Urinary bladder (tissue), 4 donors: ENCODE data around the gene STARD10. TPM values are rescaled to one million over a fixed set of nuclear protein-coding genes. Genes with fewer than 3 reads are reported as not detected.

ENCODE experiments used
- DNase-seq: peaks from one replicate; pipeline ENCODE4 v3.0.0-alpha.2; 2015; ENCODE audit errors: extremely low spot score
- H3K27ac ChIP-seq: one replicate; pipeline ENCODE4 v1.5.1; 2013; ENCODE audit warnings: low read depth, mild to moderate bottlenecking, moderate library complexity
- H3K36me3 ChIP-seq: one replicate; pipeline ENCODE4 v1.6.1; 2013; ENCODE audit warnings: mild to moderate bottlenecking, moderate library complexity; ENCODE audit not compliant: insufficient read depth
- H3K4me1 ChIP-seq: one replicate; pipeline ENCODE4 v1.6.1; 2013; ENCODE audit warnings: mild to moderate bottlenecking, moderate library complexity; ENCODE audit not compliant: insufficient read depth
- H3K4me3 ChIP-seq: one replicate; pipeline ENCODE4 v1.5.1; 2013; ENCODE audit warnings: low read depth, low read length
- WGBS: extraction: QIAGEN DNeasy Blood & Tissue Kit; methylation state at CpG from one replicate; pipeline ENCODE4 v1.1.7; 2013; 5-methylcytosine and 5-hydroxymethylcytosine counted together
- polyA plus RNA-seq: library from polyadenylated mRNA; stranded (reverse); fragments of 200-250 nt; gene quantifications from one replicate; pipeline ENCODE4 v1.2.3, GENCODE V29; 2013
- total RNA-seq: library from RNA; depleted of rRNA; stranded (reverse); fragments of >200 nt; gene quantifications from one replicate; pipeline ENCODE4 v1.2.3, GENCODE V29; 2014
- donor health status: healthy with polysubstance abuse.
- donor health status: healthy.

Gene STARD10
- total and polyA plus RNA-seq, 2 donors, result 16.3 to 33.5 TPM

DNA sequence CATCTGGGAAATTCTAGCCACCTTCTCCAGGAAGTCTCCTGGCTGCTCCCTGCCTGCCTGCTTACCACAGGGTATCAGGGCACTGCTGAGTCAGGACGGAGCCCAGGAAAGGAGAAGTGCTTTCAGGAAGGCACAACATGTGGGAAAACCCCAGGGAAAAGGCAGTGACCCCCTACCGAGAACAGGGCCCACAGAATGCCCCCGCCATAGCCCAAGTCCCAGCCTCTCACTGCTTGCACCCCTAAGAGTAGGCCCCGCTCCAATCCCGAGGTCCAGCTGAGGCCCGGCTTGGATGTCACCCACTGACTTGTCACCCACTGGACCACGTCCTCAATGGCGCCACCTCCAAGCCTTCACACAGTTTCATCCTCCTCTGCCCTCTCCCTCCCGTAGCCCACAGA lies 75.7 kb downstream of the STARD10 start:
- 83% methylated on average over 9 of the region's 9 CpGs for WGBS
- no peak for DNase-seq
- Histone ChIP-seq H3K36me3 (peaks cover 3% of the 10 kb centered on the region), H3K4me1 (no peaks in the 10 kb centered on the region), H3K4me3 (no peak overlapping the region), H3K27ac (no peak overlapping the region)

DNA sequence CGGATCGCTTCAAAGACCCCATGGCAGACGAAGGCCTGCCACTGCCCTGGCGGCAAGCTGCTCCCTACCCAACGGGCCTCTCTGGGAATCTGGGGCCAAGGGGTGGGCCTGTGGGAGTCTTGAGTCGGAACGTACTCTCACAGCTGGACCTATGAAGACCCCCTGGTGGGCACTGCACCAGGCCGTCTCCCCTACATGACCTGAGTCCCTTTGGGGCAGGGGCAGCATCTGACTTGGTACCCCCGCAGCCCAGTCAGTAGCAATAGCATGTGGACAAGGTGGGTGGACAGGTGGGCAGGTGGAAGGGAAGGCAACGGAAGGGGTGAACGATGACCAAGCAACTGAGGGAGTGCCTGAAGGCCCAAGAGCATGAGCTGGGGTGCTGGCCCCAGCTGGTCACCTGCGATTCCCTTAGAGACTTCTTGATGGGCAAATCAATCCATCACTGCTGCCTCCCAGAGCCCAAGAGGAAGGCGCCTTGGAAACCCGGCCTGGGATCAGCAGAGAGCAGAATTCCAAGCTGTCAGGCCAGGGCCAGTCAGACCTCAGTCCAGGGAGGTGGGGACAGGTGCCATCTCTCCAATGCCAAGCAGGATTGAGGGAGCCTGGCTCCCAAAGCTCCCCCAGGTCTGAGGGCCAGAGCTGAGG lies 76.9 kb downstream of the STARD10 start:
- no peak overlapping the region for H3K4me3 ChIP-seq
- WGBS, result 82% methylated on average over 14 of the region's 14 CpGs
- no peaks in the 10 kb centered on the region for H3K4me1 ChIP-seq

DNA sequence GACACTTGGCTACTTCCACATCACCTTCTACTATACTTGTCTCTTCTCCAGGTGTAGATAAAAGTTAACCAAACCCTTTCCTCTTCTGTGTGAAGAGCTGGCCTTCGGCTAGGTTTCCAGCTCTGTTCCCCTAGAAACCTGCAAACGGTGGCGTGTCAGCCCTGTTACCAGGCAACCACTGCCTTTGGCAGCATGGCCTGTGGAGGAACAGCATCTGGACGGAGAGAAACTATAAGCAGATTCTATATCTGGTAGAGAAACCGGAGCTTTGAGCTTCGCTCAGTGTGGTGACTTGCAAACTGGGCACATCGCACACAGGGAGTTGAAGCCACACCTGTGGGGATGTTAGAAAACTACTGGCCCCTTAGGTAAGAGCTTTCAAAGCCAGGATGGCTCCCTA lies 77.6 kb downstream of the STARD10 start:
- H3K36me3 ChIP-seq, result peaks cover 6% of the 10 kb centered on the region
- no peaks in the 10 kb centered on the region for H3K4me1 ChIP-seq
- H3K27ac ChIP-seq, result no peak overlapping the region
- 35% methylated on average over 7 of the region's 7 CpGs for WGBS
- DNase-seq, result no peak
- no peak overlapping the region for H3K4me3 ChIP-seq

More for the DNA sequence above, 76.9 kb downstream of the STARD10 start:
- DNase-seq, result no peak
- H3K27ac ChIP-seq, result no peak overlapping the region
- peaks cover 6% of the 10 kb centered on the region for H3K36me3 ChIP-seq

DNA sequence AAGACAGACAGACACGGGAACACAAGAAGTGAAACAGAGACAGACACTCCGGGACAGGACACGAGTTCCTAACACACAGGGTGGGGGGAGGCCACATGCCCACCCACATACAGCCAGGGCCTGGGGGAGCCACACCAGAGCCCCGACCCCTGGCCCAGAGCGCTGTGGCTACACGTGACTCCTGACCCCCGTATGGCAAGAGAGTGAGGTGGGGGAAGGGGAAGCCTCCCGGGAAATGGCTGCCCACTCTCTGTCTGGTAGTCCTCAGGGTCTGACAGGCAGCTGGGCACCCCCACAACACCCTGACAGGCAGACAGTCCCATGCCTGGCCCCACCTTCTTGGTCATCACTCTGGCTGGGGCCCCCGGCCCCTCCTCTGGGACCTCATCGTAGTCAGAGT lies 81.0 kb downstream of the STARD10 start:
- WGBS, result 60% methylated on average over 10 of the region's 10 CpGs
- DNase-seq, result no peak
- no peak overlapping the region for H3K4me3 ChIP-seq
- H3K4me1 ChIP-seq, result no peaks in the 10 kb centered on the region
- no peak overlapping the region for H3K27ac ChIP-seq
- H3K36me3 ChIP-seq, result peaks cover 8% of the 10 kb centered on the region

DNA sequence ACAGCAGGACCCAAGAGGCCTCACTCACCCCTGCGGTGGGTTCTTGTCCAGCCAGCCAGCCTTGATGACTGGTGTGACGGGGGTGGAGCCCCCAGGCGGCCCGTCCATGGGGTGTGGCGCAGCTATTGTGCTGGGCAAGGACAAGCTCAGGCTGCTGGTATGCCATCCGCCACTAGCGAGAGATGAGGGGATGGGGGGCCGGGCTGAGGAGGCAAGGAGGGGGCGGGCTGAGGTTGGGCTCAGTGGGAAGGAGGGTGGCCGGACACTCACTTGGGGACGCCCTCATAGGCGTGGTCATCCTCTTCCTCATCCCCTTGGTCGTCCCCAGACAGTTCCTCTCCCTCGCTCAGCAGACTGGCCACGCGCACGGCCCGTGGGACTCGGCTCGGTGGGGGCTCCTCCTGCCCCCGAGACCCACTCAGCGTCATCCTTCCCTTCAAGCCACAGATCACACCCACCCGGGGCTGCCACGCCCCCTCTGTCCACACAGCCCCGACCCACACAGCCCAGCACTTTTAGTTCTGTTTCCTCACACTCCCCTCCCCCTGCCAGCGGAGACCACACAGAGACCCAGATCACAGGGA lies 81.6 kb downstream of the STARD10 start:
- no peak overlapping the region for H3K27ac ChIP-seq
- WGBS, result 57% methylated on average over 26 of the region's 26 CpGs
- H3K4me3 ChIP-seq, result no peak overlapping the region
- H3K4me1 ChIP-seq, result no peaks in the 10 kb centered on the region
- DNase-seq, result no peak
- H3K36me3 ChIP-seq, result peaks cover 8% of the 10 kb centered on the region

DNA sequence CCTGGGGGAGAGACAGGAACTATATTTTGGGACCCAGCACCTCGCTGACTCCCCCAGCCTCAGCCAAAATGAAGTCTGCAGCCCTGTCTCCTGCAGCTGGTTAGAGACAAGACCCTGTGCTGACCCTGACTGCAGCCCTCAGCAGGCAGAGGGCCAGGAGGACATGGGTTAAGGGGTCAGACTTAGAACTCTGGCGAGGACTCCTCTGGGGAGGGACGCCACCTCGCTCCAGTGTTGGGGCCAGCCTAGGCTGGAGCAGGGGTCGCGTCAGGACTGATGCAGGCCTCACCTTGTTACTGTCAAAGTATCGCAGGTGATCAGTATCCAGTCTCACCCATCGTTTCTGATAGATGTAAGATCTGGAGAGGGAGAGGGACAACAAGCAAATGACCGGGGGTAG lies 82.7 kb downstream of the STARD10 start:
- Histone ChIP-seq H3K36me3 (peaks cover 8% of the 10 kb centered on the region), H3K4me3 (no peak overlapping the region), H3K4me1 (no peaks in the 10 kb centered on the region), H3K27ac (no peak overlapping the region)
- WGBS, result 91% methylated on average over 9 of the region's 9 CpGs
- DNase-seq, result no peak

DNA sequence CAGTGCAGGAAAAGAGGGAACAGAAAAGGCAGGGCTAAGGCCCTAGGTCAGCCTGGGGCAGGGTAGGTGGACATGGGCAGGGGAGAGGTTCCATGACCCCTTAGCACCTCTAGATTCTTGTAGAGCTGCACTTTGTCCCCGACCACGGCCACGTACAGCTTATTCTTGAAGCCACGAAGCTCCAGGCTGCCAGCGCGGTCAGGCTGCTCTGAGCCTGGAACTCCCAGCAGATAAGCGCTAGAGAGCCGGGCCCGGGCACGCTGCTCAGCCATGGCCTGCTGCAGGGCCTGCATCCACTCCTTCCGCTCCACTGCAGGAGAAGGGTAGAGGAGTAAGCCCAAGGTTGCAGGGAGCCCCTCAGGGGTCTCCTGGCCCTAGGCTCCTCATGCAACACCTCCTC lies 83.6 kb downstream of the STARD10 start:
- Histone ChIP-seq H3K4me1 (no peaks in the 10 kb centered on the region), H3K36me3 (peaks cover 8% of the 10 kb centered on the region), H3K4me3 (no peak overlapping the region), H3K27ac (no peak overlapping the region)
- no peak for DNase-seq
- WGBS, result 94% methylated on average over 11 of the region's 11 CpGs

DNA sequence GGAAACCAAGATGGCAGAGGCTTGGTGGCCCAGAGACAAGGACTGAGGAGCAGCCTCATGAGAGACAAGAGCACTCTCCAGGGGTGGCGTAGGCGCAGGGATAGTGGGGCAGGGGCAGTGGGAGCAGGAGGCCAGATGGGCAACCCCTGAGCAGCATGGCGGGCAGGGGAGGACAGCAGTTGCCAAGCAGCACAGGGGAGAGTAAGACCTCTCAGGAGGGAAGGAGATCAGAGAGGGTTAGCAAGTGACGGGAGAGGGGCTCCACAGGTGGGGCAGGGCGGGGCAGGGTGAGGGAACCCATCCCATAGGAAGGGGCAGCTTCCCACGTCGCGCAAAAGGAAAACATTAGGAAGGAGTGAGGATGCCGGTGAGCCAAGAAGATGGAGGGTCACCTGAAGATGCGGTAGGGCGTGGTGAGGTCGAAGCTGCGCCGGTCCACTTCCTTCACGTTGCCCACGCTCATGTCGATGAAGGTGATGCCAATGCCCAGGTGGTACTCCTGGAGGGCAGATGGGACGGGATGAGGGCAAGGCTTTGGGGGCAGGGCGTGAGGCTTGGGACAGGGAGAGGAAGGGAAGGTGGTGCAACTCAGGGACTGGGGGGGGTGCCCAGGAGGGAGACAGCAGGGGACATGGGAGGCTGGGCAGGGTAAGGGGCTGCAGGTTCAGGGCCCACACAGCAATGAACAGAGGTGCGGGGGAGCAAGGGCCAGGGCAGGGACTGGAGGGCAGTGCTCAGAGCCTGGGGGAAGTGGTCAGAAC lies 84.2 kb downstream of the STARD10 start:
- Histone ChIP-seq H3K4me1 (no peaks in the 10 kb centered on the region), H3K36me3 (peaks cover 8% of the 10 kb centered on the region), H3K4me3 (no peak overlapping the region), H3K27ac (no peak overlapping the region)
- DNase-seq, result no peak
- WGBS, result 95% methylated on average over 20 of the region's 20 CpGs

DNA sequence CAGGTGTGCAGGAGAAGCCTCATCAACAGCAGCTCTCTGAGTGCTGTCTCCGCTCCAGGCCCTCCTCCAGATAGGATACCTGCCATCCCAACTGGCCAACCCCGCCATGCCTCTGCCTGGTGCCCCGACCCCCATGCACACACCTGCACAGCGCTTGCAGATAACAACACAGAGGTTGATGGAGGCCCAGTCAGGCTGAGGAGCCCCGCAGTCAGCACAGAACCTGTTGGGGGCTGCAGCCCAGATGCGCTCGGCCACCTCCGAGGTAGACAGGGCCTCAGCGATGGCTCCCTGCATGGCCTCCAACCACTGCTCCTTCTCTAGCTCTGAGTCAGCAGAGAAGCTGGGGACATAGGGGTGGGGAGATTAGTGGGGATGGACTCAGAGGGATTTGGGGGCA lies 86.8 kb downstream of the STARD10 start:
- no peak for DNase-seq
- Histone ChIP-seq H3K4me1 (no peaks in the 10 kb centered on the region), H3K4me3 (no peak overlapping the region), H3K36me3 (peaks cover 2% of the 10 kb centered on the region), H3K27ac (no peak overlapping the region)
- WGBS, result 93% methylated on average over 9 of the region's 9 CpGs

DNA sequence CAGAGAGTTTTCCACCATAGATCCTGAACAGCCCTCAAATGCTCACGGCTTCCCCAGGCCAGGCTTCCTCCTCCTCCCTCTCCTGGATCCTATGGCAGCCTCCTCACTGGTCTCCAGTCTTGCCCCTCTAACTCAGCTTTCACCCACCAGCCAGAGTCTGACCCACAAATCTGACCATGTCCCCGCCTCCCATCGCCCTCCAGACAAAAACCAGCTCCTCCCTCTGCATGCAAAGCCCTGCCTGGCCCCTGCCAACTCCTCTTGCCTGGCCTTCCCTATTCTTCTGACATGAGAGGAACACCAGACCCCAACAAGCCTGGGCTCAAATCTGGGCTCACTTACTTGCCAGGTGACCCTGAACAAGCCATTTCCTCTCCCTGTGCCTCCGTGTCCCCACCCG lies 87.3 kb downstream of the STARD10 start:
- Histone ChIP-seq H3K36me3 (peaks cover 2% of the 10 kb centered on the region), H3K4me1 (no peaks in the 10 kb centered on the region), H3K4me3 (no peak overlapping the region), H3K27ac (no peak overlapping the region)
- DNase-seq, result no peak
- WGBS, result 71% methylated on average over 5 of the region's 5 CpGs

DNA sequence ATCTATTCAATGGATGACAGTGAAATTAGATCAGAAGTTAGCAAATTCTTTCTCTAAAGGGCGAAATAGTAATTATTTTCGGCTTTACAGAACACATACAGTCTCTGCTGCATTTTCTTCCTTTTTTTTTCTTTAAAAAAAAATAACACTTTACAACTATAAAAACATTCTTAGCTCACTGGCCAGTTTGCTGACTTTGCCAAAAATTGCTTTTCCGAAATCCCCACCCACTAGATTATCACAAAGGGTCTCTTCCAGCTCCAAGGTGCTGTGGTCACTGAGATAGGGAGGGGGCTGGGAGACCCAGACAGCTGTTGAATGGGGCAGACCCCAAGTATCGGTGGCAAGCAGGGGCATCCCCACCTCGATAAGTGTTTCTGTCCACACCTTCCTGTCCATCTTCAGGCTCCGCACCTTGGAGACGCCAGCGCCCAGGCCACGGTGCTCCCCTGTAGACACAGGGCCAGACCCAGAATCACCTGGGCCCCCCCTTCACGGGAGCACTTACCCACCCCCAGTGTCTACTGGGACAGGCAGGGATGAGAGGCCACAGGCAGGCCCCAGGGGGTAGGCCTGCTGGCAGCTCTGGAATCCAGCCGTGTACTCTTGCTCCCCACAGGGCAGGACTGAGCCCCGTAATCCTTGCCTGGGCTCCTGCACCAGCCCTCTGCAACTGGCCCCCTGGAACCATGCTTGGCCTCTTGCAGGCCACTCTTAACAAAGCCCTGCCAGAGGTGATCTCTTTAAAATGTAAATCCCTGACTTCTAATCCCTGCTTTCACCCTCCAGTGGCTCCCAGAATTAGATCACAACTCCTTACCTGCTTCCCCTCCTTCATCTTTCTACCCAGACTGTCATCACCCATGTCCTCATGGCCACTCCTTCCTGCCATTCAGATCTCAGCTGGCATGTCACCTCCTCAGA lies 88.1 kb downstream of the STARD10 start:
- Histone ChIP-seq H3K27ac (no peak overlapping the region), H3K4me3 (no peak overlapping the region), H3K4me1 (no peaks in the 10 kb centered on the region), H3K36me3 (no peaks in the 10 kb centered on the region)
- WGBS, result 72% methylated on average over 12 of the region's 12 CpGs
- DNase-seq, result no peak

DNA sequence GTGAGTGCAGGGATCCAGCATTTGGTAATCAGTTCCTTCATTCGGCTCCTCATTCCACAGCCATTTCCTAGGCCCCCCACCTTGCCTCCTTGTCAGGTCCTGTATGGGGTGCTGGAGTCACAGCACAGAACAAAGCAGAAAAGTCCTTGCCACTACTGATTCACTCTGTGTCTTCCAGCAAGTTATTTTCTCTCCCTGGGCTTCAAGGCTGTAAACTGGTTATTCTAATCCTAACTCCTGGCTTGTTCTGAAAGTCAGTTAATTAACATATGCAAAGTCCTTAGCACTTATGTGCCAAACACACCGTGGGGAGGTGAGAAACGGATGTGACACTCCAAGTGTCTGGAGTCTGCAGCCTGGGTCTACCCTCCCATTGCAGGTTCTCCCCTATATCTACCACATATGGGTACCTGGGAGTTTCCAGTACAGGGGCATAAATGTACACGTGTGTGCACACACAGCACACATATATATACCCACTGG lies 89.0 kb downstream of the STARD10 start:
- WGBS, result 52% methylated on average over 4 of the region's 4 CpGs
- Histone ChIP-seq H3K4me1 (no peaks in the 10 kb centered on the region), H3K27ac (no peak overlapping the region), H3K36me3 (no peaks in the 10 kb centered on the region), H3K4me3 (no peak overlapping the region)
- no peak for DNase-seq
